B cell (primary cell): ENCODE results near the gene CLDN4. TPM values are rescaled to one million over a fixed set of nuclear protein-coding genes. Genes with fewer than 3 reads are reported as not detected.

Source experiments
- ATAC-seq: fragments of 200-7000 bp; cut with Tn5 transposase; one replicate; pipeline ENCODE4 v1.10.0; 2021; ENCODE audit warnings: low read depth, mild to moderate bottlenecking, moderate number of reproducible peaks, moderate library complexity
- CTCF ChIA-PET: fragments of 350-600 bp; sonication (Branson Sonifier 250); formaldehyde crosslinking; loops from one replicate; lab custom pipeline; 2021; ENCODE audit warnings: antibody characterized with exemption, inconsistent platforms; lab: Charles Lee
- POLR2A ChIA-PET: fragments of 350-600 bp; sonication (Branson Sonifier 250); formaldehyde crosslinking; loops from one replicate; lab custom pipeline; 2021; ENCODE audit warnings: antibody characterized with exemption; lab: Charles Lee
- DNase-seq: peaks from one replicate; pipeline ENCODE4 v3.0.0; 2013
- H2AFZ ChIP-seq: 2 replicates; pipeline ENCODE4 v1.6.1; 2012; ENCODE audit warnings: mild to moderate bottlenecking, low read depth, low read length; ENCODE audit not compliant: insufficient read depth, poor library complexity, severe bottlenecking
- H3K27ac ChIP-seq, 2 donors: 1 replicate in 1 of 2; 2 replicates in 1 of 2; pipeline ENCODE4 v1.5.1; 2012 to 2013; ENCODE audit warnings: low read length in 2 of 2, mild to moderate bottlenecking in 2 of 2, moderate library complexity in 1 of 2
- H3K27me3 ChIP-seq, 4 experiments: fragments of 200-600 bp in 1 of 4; sonication (generic) in 1 of 4; replicated peaks in 1 of 4; 1 replicate in 2 of 4; 2 replicates in 2 of 4; pipeline versions ENCODE4 v1.6.1 to v1.7.0; 2013 to 2016; ENCODE audit warnings: low read length in 3 of 4, mild to moderate bottlenecking in 2 of 4, mixed read lengths in 1 of 4, moderate library complexity in 1 of 4; ENCODE audit not compliant: insufficient read depth in 4 of 4, control insufficient read depth in 3 of 4; ENCODE audit errors: control extremely low read depth in 1 of 4
- H3K36me3 ChIP-seq, 2 experiments: replicated peaks in 1 of 2; 1 replicate in 1 of 2; 2 replicates in 1 of 2; pipeline versions ENCODE4 v1.6.1 to v1.7.1; 2013; ENCODE audit warnings: low read length in 1 of 2; ENCODE audit not compliant: insufficient read depth in 2 of 2, control insufficient read depth in 1 of 2; ENCODE audit errors: control extremely low read depth in 1 of 2, extremely low read depth in 1 of 2
- H3K4me1 ChIP-seq, 2 donors: fragments of 200-600 bp in 1 of 2; sonication (generic) in 1 of 2; 1 replicate in 1 of 2; 2 replicates in 1 of 2; pipeline versions ENCODE4 v1.5.1 to v1.6.1; 2013 to 2017; ENCODE audit warnings: low read length in 2 of 2; ENCODE audit not compliant: control insufficient read depth in 2 of 2, insufficient read depth in 2 of 2
- H3K4me2 ChIP-seq: replicated peaks from 2 replicates; pipeline ENCODE3; 2012; ENCODE audit warnings: mild to moderate bottlenecking, low read depth, low read length; ENCODE audit not compliant: poor library complexity, severe bottlenecking
- H3K4me3 ChIP-seq, 5 experiments: fragments of 200-600 bp in 1 of 5; sonication (generic) in 1 of 5; 1 replicate in 3 of 5; 2 replicates in 2 of 5; pipeline versions ENCODE4 v1.5.1 to v1.7.0; 2011 to 2016; ENCODE audit warnings: low read length in 4 of 5, mild to moderate bottlenecking in 4 of 5, low read depth in 2 of 5, control low read depth in 1 of 5, moderate library complexity in 1 of 5; ENCODE audit not compliant: insufficient read depth in 1 of 5; ENCODE audit errors: control extremely low read depth in 1 of 5, extremely low read depth in 1 of 5
- H3K79me2 ChIP-seq: fragments of 200-600 bp; sonication (generic); one replicate; pipeline ENCODE4 v1.6.0; 2016; ENCODE audit warnings: low read length; ENCODE audit not compliant: control insufficient read depth, insufficient read depth
- H3K9ac ChIP-seq: fragments of 200-600 bp; sonication (generic); 2 replicates; pipeline ENCODE4 v1.6.1; 2017; ENCODE audit warnings: mild to moderate bottlenecking, low read length, moderate library complexity
- H3K9me3 ChIP-seq, 3 donors: one replicate each; pipeline versions ENCODE4 v1.6.1 to v1.7.1; 2013; ENCODE audit warnings: low read length in 2 of 3; ENCODE audit not compliant: control insufficient read depth in 2 of 3, insufficient read depth in 1 of 3; ENCODE audit errors: control extremely low read depth in 1 of 3
- H4K20me1 ChIP-seq: 2 replicates; pipeline ENCODE4 v1.6.0; 2012; ENCODE audit warnings: mild to moderate bottlenecking, low read length; ENCODE audit not compliant: insufficient read depth, control insufficient read depth, poor library complexity, severe bottlenecking
- H3K27ac Mint-ChIP-seq: one replicate; pipeline ENCODE4 v1.8.0; 2021; ENCODE audit warnings: mixed read lengths
- H3K27me3 Mint-ChIP-seq: one replicate; pipeline ENCODE4 v1.8.0; 2021; ENCODE audit warnings: mixed read lengths
- H3K4me1 Mint-ChIP-seq: one replicate; pipeline ENCODE4 v1.8.0; 2021; ENCODE audit warnings: mixed read lengths
- H3K4me3 Mint-ChIP-seq: one replicate; pipeline ENCODE4 v1.8.0; 2021; ENCODE audit warnings: mixed read lengths
- H3K9me3 Mint-ChIP-seq: one replicate; pipeline ENCODE4 v1.8.0; 2022; ENCODE audit warnings: mixed read lengths; ENCODE audit not compliant: insufficient read depth
- EZH2 ChIP-seq: IDR thresholded peaks from 2 replicates; pipeline ENCODE4 v1.6.1; 2012; ENCODE audit warnings: borderline replicate concordance, low read depth, mild to moderate bottlenecking, moderate library complexity, low read length; ENCODE audit not compliant: insufficient read depth, poor library complexity, severe bottlenecking
- WGBS: methylation state at CpG from one replicate; pipeline ENCODE4 v1.1.5; 2013; ENCODE audit warnings: missing lambda C conversion rate; ENCODE audit not compliant: insufficient coverage; 5-methylcytosine and 5-hydroxymethylcytosine counted together
- intact Hi-C: fragments of 100-400 bp; cut with micrococcal nuclease; formaldehyde crosslinking; loops from one replicate; pipeline ENCODE4 v1.10.0; 2022
- polyA plus RNA-seq: library from polyadenylated mRNA; depleted of rRNA; stranded (reverse); fragments of >200 nt; gene quantifications from 2 replicates; pipeline ENCODE4 v1.2.3, GENCODE V29; 2012
- total RNA-seq, 2 donors: library from RNA; stranded (reverse); fragments of 120-200 nt in 1 of 2; gene quantifications; 1 replicate in 1 of 2; 2 replicates in 1 of 2; pipeline versions ENCODE4 v1.2.3 to v1.2.4, GENCODE V29; 2013 to 2022
- TF ChIP-seq, protein P1 (sequence below): fragments of 200-600 bp; IDR thresholded peaks from one replicate; pipeline ENCODE4 v1.8.0; 2022; ENCODE audit warnings: antibody characterized with exemption, mild to moderate bottlenecking

CLDN4 gene
- total and polyA plus RNA-seq, 2 donors (not counting 1 experiment from before 2014, with no cell fraction given), result 0.09 TPM; not detected in 1

DNA sequence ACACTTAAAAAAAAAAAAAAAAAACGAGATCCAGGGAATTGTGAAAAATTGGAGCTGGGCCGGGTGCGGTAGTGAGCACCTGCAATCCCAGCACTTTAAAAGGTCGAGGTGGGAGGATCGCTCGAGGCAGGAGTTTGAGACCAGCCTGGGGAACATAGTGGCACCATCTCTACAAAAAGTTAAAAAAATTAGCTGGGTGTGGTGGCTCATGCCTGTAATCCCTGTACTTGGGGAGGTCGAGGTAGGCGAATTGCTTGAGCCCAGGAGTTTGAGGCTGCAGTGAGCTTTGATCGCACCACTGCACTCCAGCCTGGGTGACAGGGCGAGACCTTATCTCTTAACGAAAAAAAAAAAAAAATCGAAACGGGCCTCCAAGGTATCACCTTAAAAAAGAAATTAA, 2.0 kb downstream of the CLDN4 start:
- H3K9me3 ChIP-seq, result no peaks in the 10 kb centered on the region
- ChIA-PET POLR2A (no interaction called here), CTCF (no interaction called here)
- no peaks in the 10 kb centered on the region for H3K9me3 Mint-ChIP-seq
- no peak overlapping the region for H3K4me3 Mint-ChIP-seq
- H3K4me2 ChIP-seq, result no peak overlapping the region
- DNase-seq (no peak), ATAC-seq (no peak)
- no peaks in the 10 kb centered on the region for H4K20me1 ChIP-seq
- no peak overlapping the region for H3K9ac ChIP-seq
- TF ChIP-seq, protein P1, sequence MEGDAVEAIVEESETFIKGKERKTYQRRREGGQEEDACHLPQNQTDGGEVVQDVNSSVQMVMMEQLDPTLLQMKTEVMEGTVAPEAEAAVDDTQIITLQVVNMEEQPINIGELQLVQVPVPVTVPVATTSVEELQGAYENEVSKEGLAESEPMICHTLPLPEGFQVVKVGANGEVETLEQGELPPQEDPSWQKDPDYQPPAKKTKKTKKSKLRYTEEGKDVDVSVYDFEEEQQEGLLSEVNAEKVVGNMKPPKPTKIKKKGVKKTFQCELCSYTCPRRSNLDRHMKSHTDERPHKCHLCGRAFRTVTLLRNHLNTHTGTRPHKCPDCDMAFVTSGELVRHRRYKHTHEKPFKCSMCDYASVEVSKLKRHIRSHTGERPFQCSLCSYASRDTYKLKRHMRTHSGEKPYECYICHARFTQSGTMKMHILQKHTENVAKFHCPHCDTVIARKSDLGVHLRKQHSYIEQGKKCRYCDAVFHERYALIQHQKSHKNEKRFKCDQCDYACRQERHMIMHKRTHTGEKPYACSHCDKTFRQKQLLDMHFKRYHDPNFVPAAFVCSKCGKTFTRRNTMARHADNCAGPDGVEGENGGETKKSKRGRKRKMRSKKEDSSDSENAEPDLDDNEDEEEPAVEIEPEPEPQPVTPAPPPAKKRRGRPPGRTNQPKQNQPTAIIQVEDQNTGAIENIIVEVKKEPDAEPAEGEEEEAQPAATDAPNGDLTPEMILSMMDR, result no peak
- TF ChIP-seq EZH2, result no peak
- H3K36me3 ChIP-seq, result no peaks in the 10 kb centered on the region
- H3K27me3 Mint-ChIP-seq, result no peaks in the 10 kb centered on the region
- no peak overlapping the region for H2AFZ ChIP-seq
- peaks cover 12% of the 10 kb centered on the region for H3K4me1 Mint-ChIP-seq
- H3K27ac ChIP-seq, result no peak overlapping the region
- 96% methylated on average over 4 of the region's 13 CpGs for WGBS
- intact Hi-C loops, result no loop called here
- no peaks in the 10 kb centered on the region for H3K27me3 ChIP-seq
- peaks cover 5 to 6% of the 10 kb centered on the region in 2 donors for H3K4me1 ChIP-seq
- H3K27ac Mint-ChIP-seq, result no peak overlapping the region
- no peak overlapping the region for H3K4me3 ChIP-seq
- no peaks in the 10 kb centered on the region for H3K79me2 ChIP-seq

DNA sequence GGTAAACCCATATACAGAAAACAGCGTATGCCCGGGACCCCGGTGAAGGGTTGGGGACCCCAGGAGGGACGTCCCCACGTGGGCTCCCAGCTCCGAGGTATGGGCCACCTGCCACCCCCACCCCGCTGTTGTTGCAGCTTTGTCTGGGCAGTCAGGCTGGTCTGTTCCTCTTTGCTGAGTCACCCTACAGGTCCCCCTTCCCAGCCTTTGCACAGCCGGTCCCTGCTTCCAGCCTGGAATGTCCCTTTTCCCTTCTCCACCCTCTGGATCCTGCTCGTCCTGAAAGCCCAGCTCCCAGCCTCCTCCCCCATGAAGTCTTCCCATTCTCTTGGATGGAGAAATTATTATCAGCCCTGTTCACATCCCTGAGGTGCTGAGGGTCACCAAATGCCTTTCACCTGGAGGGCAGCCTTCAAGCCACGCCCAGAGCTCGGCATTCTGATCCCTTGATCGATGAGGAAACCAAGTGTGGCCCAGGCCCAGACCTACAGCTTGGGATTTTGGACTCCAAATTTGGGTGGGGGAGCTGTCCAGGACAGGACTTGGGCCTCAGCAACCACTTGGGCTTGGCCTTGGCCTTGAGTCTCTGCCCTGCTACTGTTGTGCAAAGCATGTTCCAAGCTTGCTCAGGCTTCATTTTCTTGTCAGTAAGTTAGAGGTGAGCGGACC, 2.6 kb downstream of the CLDN4 start:
- POLR2A ChIA-PET, result no interaction called here
- DNase-seq (no peak), ATAC-seq (no peak)
- intact Hi-C loops, result no loop called here
- Mint-ChIP-seq H3K4me3 (no peak overlapping the region), H3K9me3 (no peaks in the 10 kb centered on the region), H3K27me3 (no peaks in the 10 kb centered on the region), H3K4me1 (peaks cover 7% of the 10 kb centered on the region), H3K27ac (no peak overlapping the region)
- H3K36me3 ChIP-seq, result no peaks in the 10 kb centered on the region
- H2AFZ ChIP-seq, result no peak overlapping the region
- H3K4me3 ChIP-seq, result no peak overlapping the region
- no peak overlapping the region for H3K27ac ChIP-seq
- no peak overlapping the region for H3K4me2 ChIP-seq
- TF ChIP-seq, protein P1, result no peak
- no peak for TF ChIP-seq EZH2
- no peak overlapping the region for H3K9ac ChIP-seq
- H3K27me3 ChIP-seq, result no peaks in the 10 kb centered on the region
- H3K9me3 ChIP-seq, result no peaks in the 10 kb centered on the region
- CTCF ChIA-PET, result no interaction called here
- H4K20me1 ChIP-seq, result no peaks in the 10 kb centered on the region
- WGBS, result 71% methylated on average over 12 of the region's 13 CpGs
- H3K4me1 ChIP-seq, result peaks cover 0 to under 1% of the 10 kb centered on the region in 2 donors
- H3K79me2 ChIP-seq, result no peaks in the 10 kb centered on the region
